HG03280 (cell line): Measurements from ENCODE around the gene DDIT3.
"Not testable (repeated sequence)": the region's sequence is repeated elsewhere in the genome, so short reads cannot be mapped to it uniquely, and the experiment has no call there.

Experiments
- ATAC-seq: cut with Tn5 transposase; IDR thresholded peaks from one replicate; pipeline ENCODE4 v1.9.1; 2021; ENCODE audit warnings: mild to moderate bottlenecking, moderate library complexity; ENCODE audit not compliant: unreplicated experiment

DDIT3 gene

GRCh38 chr12:57526477-57527126, 6.3 kb upstream of the DDIT3 start:
- no peak for ATAC-seq

DNA sequence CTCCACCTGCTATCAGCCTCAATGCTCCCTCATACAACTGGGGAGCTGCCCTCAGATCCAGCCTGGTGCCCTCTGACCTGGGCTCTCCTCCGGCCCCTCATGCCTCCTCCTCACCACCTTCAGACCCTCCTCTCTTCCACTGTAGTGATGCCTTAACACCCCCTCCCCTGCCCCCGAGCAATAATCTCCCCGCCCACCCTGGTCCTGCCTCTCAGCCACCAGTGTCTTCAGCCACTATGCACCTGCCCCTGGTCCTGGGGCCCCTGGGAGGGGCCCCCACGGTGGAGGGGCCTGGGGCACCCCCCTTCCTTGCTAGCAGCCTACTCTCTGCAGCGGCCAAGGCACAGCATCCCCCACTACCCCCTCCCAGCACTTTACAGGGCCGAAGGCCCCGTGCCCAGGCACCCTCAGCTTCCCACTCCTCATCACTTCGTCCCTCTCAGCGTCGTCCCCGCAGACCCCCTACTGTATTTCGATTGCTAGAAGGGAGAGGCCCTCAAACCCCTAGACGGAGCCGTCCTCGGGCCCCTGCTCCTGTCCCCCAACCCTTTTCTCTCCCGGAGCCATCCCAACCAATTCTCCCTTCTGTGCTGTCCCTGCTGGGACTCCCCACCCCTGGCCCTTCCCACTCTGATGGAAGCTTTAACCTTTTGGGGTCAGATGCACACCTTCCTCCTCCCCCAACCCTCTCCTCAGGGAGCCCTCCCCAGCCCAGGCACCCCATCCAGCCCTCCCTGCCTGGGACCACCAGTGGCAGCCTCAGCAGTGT, 5.5 kb upstream of the DDIT3 start:
- ATAC-seq, result no peak

GRCh38 chr12:57524814-57525614, 4.7 kb upstream of the DDIT3 start:
- ATAC-seq, result no peak

GRCh38 chr12:57523706-57524614, 3.6 kb upstream of the DDIT3 start:
- no peak for ATAC-seq

DNA sequence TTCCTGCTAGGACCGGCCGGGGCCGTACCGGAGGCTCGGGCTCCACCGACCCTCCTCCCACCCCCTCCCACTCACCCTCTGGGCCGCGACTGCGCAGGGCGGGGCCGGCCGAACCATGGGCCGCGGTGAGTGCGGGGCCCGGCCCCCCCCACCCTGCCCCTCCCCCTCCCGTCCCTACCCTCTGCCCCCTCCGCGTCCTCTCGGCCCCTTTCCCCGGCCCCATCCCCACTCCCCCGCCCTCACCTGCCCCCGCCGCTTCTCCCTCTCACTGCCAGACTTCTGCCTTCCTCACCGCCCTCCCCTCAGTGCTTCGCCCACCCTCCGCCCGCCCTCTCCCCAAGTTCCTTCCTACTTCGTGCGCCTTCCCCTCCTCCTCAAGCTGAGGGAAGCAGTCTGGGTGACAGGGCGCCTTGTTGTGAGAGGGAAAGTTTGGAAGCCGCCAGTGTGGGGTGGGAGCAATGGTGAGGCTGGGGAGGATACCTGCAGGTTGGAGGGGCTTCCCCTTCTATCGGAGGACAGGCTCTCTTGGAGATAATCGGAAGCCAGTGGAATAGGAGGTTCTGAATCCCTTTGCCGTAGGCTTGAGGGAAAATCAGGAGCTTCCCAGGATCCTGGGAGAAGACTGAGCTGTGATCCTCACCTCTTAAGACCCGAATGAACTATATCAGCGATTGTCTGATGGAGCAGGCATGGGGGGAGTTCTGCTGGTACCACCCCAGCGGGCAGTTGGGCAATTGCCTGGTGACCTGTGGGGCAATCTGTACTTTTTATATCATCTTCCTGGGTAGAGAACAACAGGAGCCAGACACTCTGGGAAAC, 2.8 kb upstream of the DDIT3 start:
- ATAC-seq, result no peak

DNA sequence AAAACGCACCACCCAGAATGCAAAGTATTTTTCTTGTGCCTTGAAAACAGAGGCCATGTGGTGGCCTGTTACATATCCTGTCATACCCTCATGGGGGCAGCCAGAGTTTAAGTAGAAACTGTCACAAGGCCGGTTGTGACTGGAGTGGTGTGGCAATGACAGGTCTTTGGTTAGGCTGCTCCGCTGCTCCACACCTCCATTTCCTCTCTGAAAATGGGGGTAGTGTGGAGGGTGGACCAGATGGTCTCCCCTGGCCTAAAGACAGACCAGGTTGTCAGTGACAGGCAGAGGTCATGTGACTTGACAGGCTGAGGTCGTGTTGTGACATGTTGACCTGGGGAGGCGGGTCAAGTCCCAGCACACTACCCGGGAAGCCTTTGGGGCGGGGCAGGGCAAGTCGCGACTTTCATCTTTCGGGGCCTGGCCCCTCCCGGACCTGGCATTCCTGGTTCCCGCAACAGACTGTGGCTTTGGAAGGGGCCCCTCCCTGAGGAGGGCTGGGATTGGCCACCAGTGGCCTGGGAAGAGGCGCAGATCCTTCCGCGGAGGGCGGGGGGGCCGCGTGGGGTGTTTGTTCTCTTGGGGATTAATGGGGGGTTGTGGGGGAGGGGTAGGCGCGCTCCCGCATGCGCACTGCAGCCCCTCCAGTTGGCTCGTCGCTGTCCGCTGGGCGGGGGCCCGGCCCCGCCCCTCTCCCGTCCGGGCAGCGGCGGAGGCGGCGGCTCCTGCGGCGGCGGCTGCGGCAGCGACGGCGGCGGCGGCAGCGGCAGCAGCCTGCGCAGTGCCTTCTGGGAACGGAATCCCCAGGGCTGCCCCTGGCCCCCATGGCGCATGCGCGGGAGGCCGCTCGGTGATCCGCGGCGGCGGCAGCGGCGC, 1.9 kb upstream of the DDIT3 start, which contains the start of gene MBD6:
TSS of gene MBD6 (plus strand) at position 814 of the 876 bp plus-strand sequence. CDS start 1,480 bp downstream, outside the sequence.
- peak; percentile 44 for ATAC-seq

DNA sequence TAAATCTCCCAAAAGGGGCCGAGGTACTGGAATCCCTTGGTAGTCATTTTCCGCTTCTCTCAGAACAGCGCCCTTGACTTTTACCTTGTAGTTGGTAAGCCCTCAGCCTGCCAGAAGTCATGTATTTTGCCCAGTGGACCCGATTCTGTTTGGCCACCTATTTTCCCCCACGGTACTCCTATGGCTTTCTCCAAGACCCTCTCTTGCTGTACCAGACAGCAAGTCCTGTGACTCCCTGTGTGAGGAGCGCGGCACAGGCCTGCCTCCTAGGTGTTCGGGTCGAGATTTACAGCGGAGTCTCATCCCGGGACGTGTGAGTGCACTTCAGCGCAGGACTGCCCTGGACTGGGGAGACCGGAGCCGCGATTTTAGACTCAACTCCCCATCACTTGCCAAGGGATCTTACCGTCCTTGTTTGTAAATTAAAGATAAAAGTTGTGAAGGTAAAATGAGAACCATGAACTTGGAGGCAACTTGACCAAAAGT, 1.3 kb upstream of the DDIT3 start:
- ATAC-seq, result no peak

GRCh38 chr12:57519796-57520052, 590 bp downstream of the DDIT3 start:
- ATAC-seq, result peak; percentile 2

- no peak for ATAC-seq
Observed at GRCh38 chr12:57518920-57519795, 1.2 kb downstream of the DDIT3 start.

DNA sequence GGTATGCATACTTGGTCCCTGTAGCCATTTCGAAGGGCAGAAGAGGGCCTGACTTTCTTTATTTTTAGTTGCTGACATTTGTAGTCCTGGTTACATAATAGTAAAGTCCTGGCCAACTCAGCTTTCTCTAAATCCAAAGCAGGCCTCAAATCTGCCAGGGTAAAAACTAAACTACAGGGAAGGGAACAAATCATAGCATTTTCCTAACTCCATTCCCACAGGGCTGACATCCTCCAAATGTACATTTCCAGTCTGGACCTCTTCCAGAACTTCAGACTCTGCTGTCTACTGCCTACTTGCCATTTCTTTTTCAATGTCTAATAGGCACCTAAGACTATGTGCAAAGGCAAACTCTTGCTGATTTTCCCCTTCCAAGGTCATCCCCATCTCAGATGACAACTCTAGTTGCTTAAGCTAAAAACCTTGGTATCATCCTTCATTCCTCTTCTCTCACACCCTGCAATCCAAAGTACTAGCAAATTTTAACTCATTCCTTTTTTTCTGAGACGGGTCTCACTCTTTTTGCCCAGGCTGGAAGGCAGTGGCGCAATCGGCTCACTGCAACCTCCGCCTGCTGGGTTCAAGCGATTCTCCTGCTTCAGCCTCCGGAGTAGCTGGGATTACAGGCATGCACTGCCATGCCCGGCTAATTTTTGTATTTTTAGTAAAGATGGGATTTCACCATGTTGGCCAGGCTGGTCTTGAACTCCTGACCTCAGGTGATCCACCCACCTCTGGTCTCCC, 2.0 kb downstream of the DDIT3 start:
- ATAC-seq, result no peak

DNA sequence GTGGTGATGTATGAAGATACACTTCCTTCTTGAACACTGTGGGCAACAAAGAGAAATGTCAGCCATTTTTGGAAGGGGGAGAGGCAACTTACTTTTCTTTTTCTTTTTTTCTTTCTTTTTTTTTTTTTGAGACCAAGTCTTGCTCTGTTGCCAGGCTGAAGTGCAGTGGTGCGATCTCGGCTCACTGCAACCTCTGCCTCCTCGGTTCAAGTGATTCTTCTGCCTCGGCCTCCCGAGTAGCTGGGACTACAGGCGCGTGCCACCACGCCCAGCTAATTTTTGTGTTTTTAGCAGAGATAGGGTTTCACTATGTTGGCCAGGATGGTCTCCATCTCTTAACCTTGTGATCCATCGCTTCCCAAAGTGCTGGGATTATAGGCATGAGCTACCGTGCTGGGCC, 2.6 kb downstream of the DDIT3 start:
- not testable (repeated sequence) for ATAC-seq

DNA sequence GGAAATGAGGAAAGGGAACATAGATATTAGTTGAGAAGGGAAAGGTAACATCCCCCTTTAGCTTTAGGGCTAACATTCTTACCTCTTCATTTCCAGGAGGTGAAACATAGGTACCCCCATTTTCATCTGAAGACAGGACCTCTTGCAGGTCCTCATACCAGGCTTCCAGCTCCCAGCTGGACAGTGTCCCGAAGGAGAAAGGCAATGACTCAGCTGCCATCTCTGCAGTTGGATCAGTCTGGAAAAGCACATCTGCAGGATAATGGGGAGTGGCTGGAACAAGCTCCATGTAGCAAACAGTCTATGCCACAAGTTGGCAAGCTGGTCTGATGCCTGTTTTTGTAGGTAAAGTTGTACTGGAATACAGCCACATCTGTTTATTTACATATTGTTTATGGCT, 3.1 kb downstream of the DDIT3 start:
- no peak for ATAC-seq

DNA sequence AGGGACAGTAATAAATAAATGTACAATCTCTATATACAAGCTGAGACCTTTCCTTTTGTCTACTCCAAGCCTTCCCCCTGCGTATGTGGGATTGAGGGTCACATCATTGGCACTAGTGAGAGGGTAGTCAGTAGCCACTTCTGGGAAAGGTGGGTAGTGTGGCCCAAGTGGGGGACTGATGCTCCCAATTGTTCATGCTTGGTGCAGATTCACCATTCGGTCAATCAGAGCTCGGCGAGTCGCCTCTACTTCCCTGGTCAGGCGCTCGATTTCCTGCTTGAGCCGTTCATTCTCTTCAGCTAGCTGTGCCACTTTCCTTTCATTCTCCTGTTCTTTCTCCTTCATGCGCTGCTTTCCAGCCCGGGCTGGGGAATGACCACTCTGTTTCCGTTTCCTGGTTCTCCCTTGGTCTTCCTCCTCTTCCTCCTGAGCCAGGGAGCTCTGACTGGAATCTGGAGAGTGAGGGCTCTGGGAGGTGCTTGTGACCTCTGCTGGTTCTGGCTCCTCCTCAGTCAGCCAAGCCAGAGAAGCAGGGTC, 3.6 kb downstream of the DDIT3 start:
- ATAC-seq, result no peak

DNA sequence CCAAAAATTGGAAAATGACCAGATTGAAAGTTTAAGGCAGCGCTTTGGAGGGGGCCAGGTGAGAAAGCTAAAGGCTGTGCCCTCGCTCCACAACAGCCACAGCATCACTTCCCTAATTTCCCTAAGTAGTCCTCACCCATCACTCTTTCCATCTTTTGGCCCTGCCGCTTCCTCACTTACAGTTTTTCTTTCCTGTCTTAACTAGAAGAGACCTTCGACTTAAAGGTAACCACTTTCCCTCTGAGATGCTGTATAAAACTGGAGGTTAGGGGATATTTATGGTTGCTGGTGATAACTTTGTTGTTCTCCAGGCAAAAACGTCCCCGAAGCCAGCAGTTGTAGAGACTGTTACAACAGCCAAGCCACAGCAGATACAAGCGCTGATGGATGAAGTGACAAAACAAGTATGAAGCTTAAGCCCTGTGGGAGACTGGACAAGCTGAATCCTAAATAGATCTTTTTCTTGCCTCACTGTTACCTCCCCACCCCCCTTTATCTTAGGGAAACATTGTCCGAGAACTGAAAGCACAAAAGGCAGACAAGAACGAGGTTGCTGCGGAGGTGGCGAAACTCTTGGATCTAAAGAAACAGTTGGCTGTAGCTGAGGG, 4.3 kb downstream of the DDIT3 start:
- ATAC-seq, result no peak

DNA sequence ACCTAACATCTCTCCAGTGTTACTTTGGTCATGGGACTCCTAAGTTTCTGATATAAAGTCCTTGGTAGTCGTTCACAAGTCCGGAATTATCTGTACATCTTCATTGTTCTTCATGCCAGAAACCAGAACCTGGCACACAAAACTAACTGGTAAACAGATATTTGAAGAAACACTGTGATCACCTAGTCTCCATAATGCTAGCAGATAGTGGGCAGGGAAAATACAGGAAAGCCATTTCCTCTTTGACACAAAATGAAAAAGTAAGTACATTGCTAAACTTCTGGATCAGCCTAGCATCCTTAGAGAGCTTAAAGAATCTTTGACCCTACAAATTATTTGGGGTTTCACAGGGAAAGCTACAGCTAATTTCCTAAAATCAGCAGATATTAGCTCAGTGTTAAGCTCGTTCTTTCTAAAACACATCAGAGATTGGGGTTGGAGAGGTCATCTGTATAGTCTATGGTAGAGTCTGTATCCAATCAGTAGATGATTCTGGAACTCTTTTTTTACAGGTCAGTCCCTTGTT, 4.8 kb downstream of the DDIT3 start:
- no peak for ATAC-seq

DNA sequence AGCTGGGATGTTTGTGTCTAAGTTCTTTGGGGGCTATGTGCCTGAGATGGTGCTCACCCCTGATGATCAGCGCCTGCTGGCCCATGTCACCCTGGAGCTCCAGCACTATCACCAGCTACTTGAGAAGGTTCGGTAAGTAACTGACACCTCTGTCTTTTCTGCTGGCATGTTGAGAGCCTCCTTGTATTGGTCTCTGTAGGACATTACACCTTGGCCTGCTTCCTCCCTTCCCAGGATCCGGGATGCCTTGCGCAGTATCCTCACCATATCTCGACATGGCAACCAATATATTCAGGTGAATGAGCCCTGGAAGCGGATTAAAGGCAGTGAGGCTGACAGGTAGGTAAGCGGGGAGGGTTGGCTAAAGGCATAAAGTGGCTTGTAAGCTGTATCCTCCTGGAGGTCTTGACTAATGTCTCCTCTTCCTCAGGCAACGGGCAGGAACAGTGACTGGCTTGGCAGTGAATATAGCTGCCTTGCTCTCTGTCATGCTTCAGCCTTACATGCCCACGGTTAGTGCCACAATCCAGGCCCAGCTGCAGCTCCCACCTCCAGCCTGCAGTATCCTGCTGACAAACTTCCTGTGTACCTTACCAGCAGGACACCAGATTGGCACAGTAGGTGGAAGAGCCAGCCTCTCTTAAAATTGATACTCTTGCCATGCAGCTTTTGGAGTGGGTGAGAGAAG, 5.5 kb downstream of the DDIT3 start:
- no peak for ATAC-seq
